Activated T-helper 2 cell treated with anti-CD3 and anti-CD28 coated beads, Interferon-gamma antibody, Interleukin-2, Interleukin-4, amounts not matched to agents 10 μg/mL and 5 μg/mL and 100 μg/mL, durations not matched to agents 14 hours and 24 hours and 36 hours (primary cell): Measurements from ENCODE around the gene MYO16. TPM values are rescaled to one million over a fixed set of nuclear protein-coding genes. Genes with fewer than 3 reads are reported as not detected.

Experiments
- DNase-seq: peaks from one replicate; pipeline ENCODE4 v3.0.0; 2021; ENCODE audit warnings: low spot score
- H3K27ac Mint-ChIP-seq: one replicate; pipeline ENCODE4 v1.8.0; 2021; ENCODE audit warnings: mixed read lengths
- H3K27me3 Mint-ChIP-seq: one replicate; pipeline ENCODE4 v1.8.0; 2021; ENCODE audit warnings: low read depth, mixed read lengths
- H3K36me3 Mint-ChIP-seq: one replicate; pipeline ENCODE4 v1.8.0; 2021; ENCODE audit warnings: low read depth, mixed read lengths
- H3K4me1 Mint-ChIP-seq: one replicate; pipeline ENCODE4 v1.8.0; 2021; ENCODE audit warnings: low read depth, mixed read lengths
- H3K4me3 Mint-ChIP-seq: one replicate; pipeline ENCODE4 v1.8.0; 2021; ENCODE audit warnings: low read depth, mild to moderate bottlenecking, moderate library complexity, mixed read lengths
- H3K9me3 Mint-ChIP-seq: one replicate; pipeline ENCODE4 v1.8.0; 2021; ENCODE audit warnings: mixed read lengths
- intact Hi-C: fragments of 100-400 bp; cut with micrococcal nuclease; formaldehyde crosslinking; loops from one replicate; pipeline ENCODE4 v1.15.1; 2023
- total RNA-seq: library from RNA; stranded (reverse); gene quantifications from 2 replicates; pipeline ENCODE4 v1.2.3, GENCODE V29; 2022

The MYO16 gene
- total RNA-seq, 1 donor from 2014 or later, result not detected

GRCh38 chr13:109150696-109151095, 521.3 kb downstream of the MYO16 start:
- Mint-ChIP-seq H3K4me1 (no peaks in the 10 kb centered on the region), H3K27ac (no peak overlapping the region)

GRCh38 chr13:109151255-109151654, 521.8 kb downstream of the MYO16 start:
- H3K27ac Mint-ChIP-seq, result no peak overlapping the region
- H3K36me3 Mint-ChIP-seq, result no peaks in the 10 kb centered on the region
- intact Hi-C loops, result no loop called here
- no peaks in the 10 kb centered on the region for H3K9me3 Mint-ChIP-seq
- no peaks in the 10 kb centered on the region for H3K4me1 Mint-ChIP-seq
- H3K4me3 Mint-ChIP-seq, result no peak overlapping the region
- H3K27me3 Mint-ChIP-seq, result peaks cover 9% of the 10 kb centered on the region
- no peak for DNase-seq

More at GRCh38 chr13:109150696-109151095, 521.3 kb downstream of the MYO16 start:
- DNase-seq, result no peak
- intact Hi-C loops, result no loop called here
- Mint-ChIP-seq H3K9me3 (no peaks in the 10 kb centered on the region), H3K36me3 (no peaks in the 10 kb centered on the region), H3K27me3 (peaks cover 8% of the 10 kb centered on the region), H3K4me3 (no peak overlapping the region)

DNA sequence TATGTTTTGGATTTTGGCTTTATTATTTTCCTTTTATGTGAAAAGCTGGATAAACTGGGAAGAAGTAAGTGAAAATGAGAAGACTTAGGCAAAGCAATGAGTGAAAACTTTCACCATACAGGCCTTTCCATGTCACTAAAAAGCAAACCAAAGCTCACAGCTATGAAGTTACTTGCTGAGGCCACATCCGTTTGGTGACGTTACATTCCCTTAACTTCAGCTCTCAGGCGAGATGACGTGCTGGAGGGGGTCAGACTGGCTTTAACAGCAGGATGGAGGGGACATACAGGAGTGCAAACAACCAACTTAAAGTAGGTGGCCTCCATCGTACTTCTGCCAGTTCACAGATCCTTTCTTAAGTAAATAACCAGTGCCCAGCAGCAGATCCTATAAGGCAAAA, 522.3 kb downstream of the MYO16 start:
- no peaks in the 10 kb centered on the region for H3K36me3 Mint-ChIP-seq
- H3K9me3 Mint-ChIP-seq, result no peaks in the 10 kb centered on the region
- H3K4me1 Mint-ChIP-seq, result no peaks in the 10 kb centered on the region
- no peak overlapping the region for H3K4me3 Mint-ChIP-seq
- H3K27ac Mint-ChIP-seq, result no peak overlapping the region
- DNase-seq, result no peak
- peaks cover 11% of the 10 kb centered on the region for H3K27me3 Mint-ChIP-seq
- intact Hi-C loops, result no loop called here

DNA sequence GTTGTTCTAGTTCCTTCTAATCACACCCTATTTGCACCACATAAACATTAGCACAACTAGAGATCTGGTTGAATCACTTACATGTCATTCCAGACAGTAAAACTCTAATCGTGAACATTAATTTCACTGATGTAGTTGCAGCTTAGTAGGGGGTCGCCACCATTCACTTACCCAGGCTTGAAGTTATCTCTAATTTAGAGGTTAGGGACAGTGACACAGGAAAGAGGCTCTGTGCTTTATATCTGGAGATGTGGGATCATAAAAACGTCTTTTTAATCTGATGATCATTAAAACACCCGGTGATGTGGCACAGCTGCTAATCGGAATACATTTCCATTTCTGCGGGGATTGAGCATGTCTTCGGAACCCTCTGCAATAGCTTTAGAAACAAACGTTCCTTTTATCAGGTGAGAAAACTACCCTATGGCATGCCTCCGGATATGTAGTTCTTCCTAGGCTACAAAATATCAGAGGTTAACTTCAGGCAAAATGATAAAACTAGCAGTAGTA, 523.0 kb downstream of the MYO16 start:
- DNase-seq, result no peak
- Mint-ChIP-seq H3K27ac (no peak overlapping the region), H3K9me3 (no peaks in the 10 kb centered on the region), H3K4me1 (no peaks in the 10 kb centered on the region), H3K27me3 (peaks cover 18% of the 10 kb centered on the region), H3K36me3 (no peaks in the 10 kb centered on the region), H3K4me3 (no peak overlapping the region)
- intact Hi-C loops, result no loop called here

- H3K9me3 Mint-ChIP-seq, result no peaks in the 10 kb centered on the region
- intact Hi-C loops, result no loop called here
- no peaks in the 10 kb centered on the region for H3K36me3 Mint-ChIP-seq
- no peaks in the 10 kb centered on the region for H3K4me1 Mint-ChIP-seq
- no peak overlapping the region for H3K27ac Mint-ChIP-seq
- DNase-seq, result no peak
- no peak overlapping the region for H3K4me3 Mint-ChIP-seq
- peaks cover 21% of the 10 kb centered on the region for H3K27me3 Mint-ChIP-seq
These were observed 523.5 kb downstream of the MYO16 start for GRCh38 chr13:109152941-109153340.

DNA sequence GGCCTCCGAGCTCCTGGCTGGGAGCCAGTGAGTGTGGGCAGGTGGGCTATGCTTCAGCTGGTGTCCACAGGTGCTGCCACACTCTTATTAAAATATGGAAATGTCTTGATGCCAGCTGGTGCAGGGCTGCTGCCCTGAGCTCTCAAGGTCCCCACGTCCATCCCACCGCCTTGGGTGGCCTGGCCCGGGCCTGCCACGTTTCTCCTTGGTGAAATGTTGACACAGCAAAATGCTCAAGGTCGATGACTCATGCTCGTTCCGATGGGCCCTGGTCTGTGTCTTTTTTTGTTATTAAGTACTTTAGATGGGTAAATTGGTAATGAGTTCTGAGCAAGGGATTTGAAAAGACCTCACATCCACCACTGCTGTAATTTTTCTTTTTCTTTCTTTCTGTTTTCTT, 524.7 kb downstream of the MYO16 start:
- Mint-ChIP-seq H3K4me3 (no peak overlapping the region), H3K9me3 (no peaks in the 10 kb centered on the region), H3K27me3 (peaks cover 26% of the 10 kb centered on the region), H3K36me3 (no peaks in the 10 kb centered on the region), H3K27ac (no peak overlapping the region), H3K4me1 (no peaks in the 10 kb centered on the region)
- no peak for DNase-seq
- intact Hi-C loops, result no loop called here

DNA sequence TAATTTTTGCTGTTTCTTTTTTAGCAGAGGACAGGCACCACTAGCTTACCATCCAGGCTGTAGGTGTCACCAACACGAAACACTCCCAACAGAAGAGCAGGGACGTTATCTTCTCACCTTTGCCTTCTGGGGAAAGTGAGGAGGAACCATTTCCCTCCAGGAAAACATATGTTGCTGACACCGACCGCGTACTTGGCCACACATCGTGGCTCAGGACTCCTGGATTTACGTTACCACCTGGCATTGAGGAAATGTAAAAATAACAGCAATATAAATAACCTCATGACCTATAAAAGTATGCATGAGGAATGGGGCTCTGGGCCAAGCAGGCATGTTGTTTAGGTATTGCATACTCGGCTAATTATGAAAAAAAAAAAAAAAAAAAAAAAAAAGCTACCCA, 525.1 kb downstream of the MYO16 start:
- no peaks in the 10 kb centered on the region for H3K36me3 Mint-ChIP-seq
- no peaks in the 10 kb centered on the region for H3K9me3 Mint-ChIP-seq
- H3K27me3 Mint-ChIP-seq, result peaks cover 26% of the 10 kb centered on the region
- no peak overlapping the region for H3K4me3 Mint-ChIP-seq
- no peaks in the 10 kb centered on the region for H3K4me1 Mint-ChIP-seq
- H3K27ac Mint-ChIP-seq, result no peak overlapping the region
- no peak for DNase-seq
- intact Hi-C loops, result no loop called here

DNA sequence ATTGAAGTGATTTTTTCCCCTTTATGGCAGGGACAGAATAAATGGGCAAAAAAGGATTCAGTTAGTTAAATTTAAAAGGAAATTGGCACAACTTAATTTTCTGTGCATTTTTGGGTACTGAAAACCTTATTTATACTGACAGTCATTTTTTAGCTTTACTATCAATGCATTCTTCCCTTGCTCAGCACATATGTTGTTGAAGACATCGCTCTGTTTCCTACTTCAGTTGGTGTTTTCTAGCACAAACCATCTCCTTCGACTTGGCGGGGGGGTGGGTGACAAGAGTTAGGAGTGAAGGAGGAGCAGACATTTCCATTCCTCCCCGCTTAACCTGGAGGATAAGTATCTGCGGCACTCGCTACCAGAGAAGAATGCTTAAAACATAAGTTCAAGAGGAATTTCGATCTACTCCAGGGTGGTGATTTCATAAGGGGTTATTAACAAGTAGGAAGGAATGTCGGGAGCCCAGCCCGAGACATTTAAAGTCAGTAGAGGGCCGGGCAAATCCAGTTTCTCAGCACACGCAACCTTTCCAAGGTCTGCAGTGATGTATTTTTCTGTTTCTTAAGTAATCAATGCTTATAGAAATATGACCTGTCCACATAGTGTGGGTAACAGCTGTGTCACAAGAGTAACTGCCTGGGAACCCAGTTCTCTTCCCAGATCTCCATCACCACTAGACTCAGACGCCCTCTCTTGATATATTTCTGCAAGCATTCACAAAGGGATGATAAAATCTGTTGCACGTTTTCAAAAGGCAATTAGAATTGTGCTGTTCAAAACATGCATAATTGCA, 525.8 kb downstream of the MYO16 start:
- intact Hi-C loops, result no loop called here
- H3K27me3 Mint-ChIP-seq, result peaks cover 26% of the 10 kb centered on the region

GRCh38 chr13:109156181-109156935, 526.9 kb downstream of the MYO16 start:
- H3K27me3 Mint-ChIP-seq, result peaks cover 29% of the 10 kb centered on the region
- intact Hi-C loops, result no loop called here
- H3K9me3 Mint-ChIP-seq, result no peaks in the 10 kb centered on the region

More for the DNA sequence above, 525.8 kb downstream of the MYO16 start:
- H3K36me3 Mint-ChIP-seq, result no peaks in the 10 kb centered on the region
- DNase-seq, result no peak
- no peak overlapping the region for H3K27ac Mint-ChIP-seq
- no peaks in the 10 kb centered on the region for H3K9me3 Mint-ChIP-seq
- no peak overlapping the region for H3K4me3 Mint-ChIP-seq
- H3K4me1 Mint-ChIP-seq, result no peaks in the 10 kb centered on the region

GRCh38 chr13:109157275-109157674, 527.9 kb downstream of the MYO16 start:
- no peak for DNase-seq
- Mint-ChIP-seq H3K36me3 (no peaks in the 10 kb centered on the region), H3K9me3 (no peaks in the 10 kb centered on the region), H3K27ac (no peak overlapping the region), H3K4me3 (no peak overlapping the region), H3K27me3 (peaks cover 29% of the 10 kb centered on the region), H3K4me1 (peaks cover 11% of the 10 kb centered on the region)
- intact Hi-C loops, result no loop called here

More at GRCh38 chr13:109156181-109156935, 526.9 kb downstream of the MYO16 start:
- Mint-ChIP-seq H3K4me1 (peaks cover 7% of the 10 kb centered on the region), H3K4me3 (no peak overlapping the region), H3K36me3 (no peaks in the 10 kb centered on the region), H3K27ac (no peak overlapping the region)
- DNase-seq, result no peak

GRCh38 chr13:109158383-109158782, 529.0 kb downstream of the MYO16 start:
- H3K4me3 Mint-ChIP-seq, result no peak overlapping the region

GRCh38 chr13:109159650-109160309, 530.4 kb downstream of the MYO16 start:
- Mint-ChIP-seq H3K36me3 (no peaks in the 10 kb centered on the region), H3K4me1 (peaks cover 19% of the 10 kb centered on the region), H3K27me3 (peaks cover 30% of the 10 kb centered on the region), H3K27ac (no peak overlapping the region), H3K9me3 (no peaks in the 10 kb centered on the region), H3K4me3 (no peak overlapping the region)
- no peak for DNase-seq
- intact Hi-C loops, result loop anchor here (5.0 kb wide), 1 partner anchor 633 kb away; no protein-coding TSS in a partner anchor

More at GRCh38 chr13:109158383-109158782, 529.0 kb downstream of the MYO16 start:
- intact Hi-C loops, result no loop called here
- H3K27ac Mint-ChIP-seq, result no peak overlapping the region
- no peak for DNase-seq
- peaks cover 19% of the 10 kb centered on the region for H3K4me1 Mint-ChIP-seq
- peaks cover 29% of the 10 kb centered on the region for H3K27me3 Mint-ChIP-seq
- no peaks in the 10 kb centered on the region for H3K9me3 Mint-ChIP-seq
- no peaks in the 10 kb centered on the region for H3K36me3 Mint-ChIP-seq
